HCT116 (cell line): ENCODE results near the gene CD44. TPM values are rescaled to one million over a fixed set of nuclear protein-coding genes. Genes with fewer than 3 reads are reported as not detected.

Source experiments
- ATAC-seq: fragments of 200-7000 bp; cut with Tn5 transposase; 2 replicates; pipeline ENCODE4 v1.9.1; 2020; ENCODE audit warnings: mild to moderate bottlenecking, moderate library complexity
- Bru-seq: library from RNA; stranded (reverse); fragments of 400-500 nt; gene quantifications from one replicate; lab custom pipeline; 2021; lab: Mats Ljungman, UMichigan
- BruChase-seq, 2 experiments: library from RNA; stranded (reverse); fragments of 400-500 nt; gene quantifications; one replicate each; lab custom pipeline; 2021; lab: Mats Ljungman, UMichigan
- BruUV-seq: library from RNA; stranded (reverse); fragments of 400-500 nt; replicated peaks from 2 replicates; lab custom pipeline; 2021; lab: Mats Ljungman, UMichigan
- CTCF ChIA-PET: fragments of 300-600 bp; sonication (Branson Sonifier 250); formaldehyde crosslinking; loops from one replicate; lab custom pipeline; 2021; ENCODE audit warnings: antibody characterized with exemption; lab: Charles Lee
- POLR2A ChIA-PET: fragments of 300-600, 350-600 bp; sonication (Branson Sonifier 250); formaldehyde crosslinking; loops from one replicate; lab custom pipeline; 2021; ENCODE audit warnings: antibody characterized with exemption; lab: Charles Lee
- RAD21 ChIA-PET, 2 experiments: fragments of 300-600 bp; sonication (Branson Sonifier 250); formaldehyde crosslinking; loops; one replicate each; lab custom pipeline; 2023; ENCODE audit warnings: low total read pairs in 2 of 2; ENCODE audit not compliant: uncharacterized antibody in 2 of 2, unreplicated experiment in 2 of 2, low non-redundant PET in 1 of 2; lab: Charles Lee
- DNase-seq: peaks from one replicate; pipeline ENCODE4 v3.0.0-alpha.2; 2010; ENCODE audit warnings: low read depth, low spot score
- H2AFZ ChIP-seq: fragments of 200-600 bp; shearing (Covaris generic), sonication (generic); 2 replicates; pipeline ENCODE4 v1.6.1; 2017; ENCODE audit warnings: low read depth, mixed run types, mixed read lengths, antibody characterized with exemption, low read length; ENCODE audit not compliant: poor library complexity, severe bottlenecking
- H3K27ac ChIP-seq: 2 replicates; pipeline ENCODE4 v1.5.1; 2012; ENCODE audit warnings: low read depth, low read length
- H3K27me3 ChIP-seq: fragments of 200-600 bp; sonication (generic); 2 replicates; pipeline ENCODE4 v1.6.1; 2016; ENCODE audit warnings: mixed run types, low read length, mixed read lengths; ENCODE audit not compliant: insufficient read depth
- H3K36me3 ChIP-seq, 2 experiments: fragments of 200-500 bp in 1 of 2; fragments of 200-600 bp in 1 of 2; sonication (Bioruptor generic) in 1 of 2; sonication (generic) in 1 of 2; 2 replicates each; pipeline versions ENCODE4 v1.5.1 to v1.6.1; 2014 to 2016; ENCODE audit warnings: low read length in 2 of 2, inconsistent platforms in 1 of 2, mixed read lengths in 1 of 2, mixed run types in 1 of 2; ENCODE audit not compliant: insufficient read depth in 2 of 2, control insufficient read depth in 1 of 2
- H3K4me1 ChIP-seq, 2 experiments: fragments of 200-600 bp in 1 of 2; sonication (generic) in 1 of 2; 2 replicates each; pipeline versions ENCODE4 v1.5.1 to v1.6.1; 2012 to 2017; ENCODE audit warnings: low read length in 2 of 2, inconsistent platforms in 1 of 2, mild to moderate bottlenecking in 1 of 2, mixed read lengths in 1 of 2, mixed run types in 1 of 2, moderate library complexity in 1 of 2; ENCODE audit not compliant: insufficient read depth in 2 of 2, control insufficient read depth in 1 of 2
- H3K4me2 ChIP-seq: fragments of 200-600 bp; sonication (generic); 2 replicates; pipeline ENCODE4 v1.6.1; 2017; ENCODE audit warnings: mixed run types, low read length, mixed read lengths
- H3K4me3 ChIP-seq, 2 experiments: fragments of 200-600 bp in 1 of 2; sonication (generic) in 1 of 2; replicated peaks in 1 of 2; 2 replicates each; pipeline ENCODE4 v1.5.1; 2011 to 2016; ENCODE audit warnings: low read length in 2 of 2, control low read depth in 1 of 2, low read depth in 1 of 2, mild to moderate bottlenecking in 1 of 2, mixed read lengths in 1 of 2, mixed run types in 1 of 2
- H3K79me2 ChIP-seq: fragments of 200-600 bp; sonication (generic); 2 replicates; pipeline ENCODE4 v1.6.1; 2017; ENCODE audit warnings: mild to moderate bottlenecking, mixed run types, low read length, moderate library complexity, mixed read lengths; ENCODE audit not compliant: insufficient read depth
- H3K9ac ChIP-seq: fragments of 200-600 bp; sonication (generic); 2 replicates; pipeline ENCODE4 v1.6.1; 2016; ENCODE audit warnings: low read length, mixed read lengths
- H3K9me2 ChIP-seq: fragments of 200-600 bp; sonication (generic), shearing (Covaris generic); 2 replicates; pipeline ENCODE4 v1.6.1; 2017; ENCODE audit warnings: mixed run types, mild to moderate bottlenecking, moderate library complexity; ENCODE audit not compliant: insufficient read depth
- H3K9me3 ChIP-seq, 2 experiments: fragments of 200-500 bp in 1 of 2; fragments of 200-600 bp in 1 of 2; sonication (Bioruptor generic) in 1 of 2; sonication (generic) in 1 of 2; 2 replicates each; pipeline ENCODE4 v1.6.1; 2014 to 2017; ENCODE audit warnings: low read length in 2 of 2, mixed read lengths in 2 of 2, inconsistent platforms in 1 of 2, low read depth in 1 of 2, mild to moderate bottlenecking in 1 of 2, mixed run types in 1 of 2, moderate library complexity in 1 of 2; ENCODE audit not compliant: control insufficient read depth in 1 of 2, insufficient read depth in 1 of 2
- H4K20me1 ChIP-seq: fragments of 200-600 bp; sonication (generic), shearing (Covaris generic); 2 replicates; pipeline ENCODE4 v1.6.1; 2017; ENCODE audit warnings: mixed run types, mild to moderate bottlenecking, moderate library complexity; ENCODE audit not compliant: insufficient read depth
- CEBPB ChIP-seq: IDR thresholded peaks from 2 replicates; pipeline ENCODE4 v1.6.1; 2012; ENCODE audit warnings: low read depth
- EGR1 ChIP-seq: IDR thresholded peaks from 2 replicates; pipeline ENCODE4 v1.6.1; 2012; ENCODE audit warnings: low read depth
- EZH2 ChIP-seq: fragments of 200-600 bp; sonication (generic); IDR thresholded peaks from 2 replicates; pipeline ENCODE4 v1.6.1; 2017; ENCODE audit warnings: antibody characterized with exemption, mixed run types
- FOSL1 ChIP-seq: IDR thresholded peaks from 2 replicates; pipeline ENCODE4 v1.6.1; 2012; ENCODE audit warnings: low read depth
- JUND ChIP-seq: IDR thresholded peaks from 2 replicates; pipeline ENCODE4 v1.6.1; 2012
- POLR2A ChIP-seq: IDR thresholded peaks from 2 replicates; pipeline ENCODE4 v1.7.0; 2011; ENCODE audit warnings: borderline replicate concordance; ENCODE audit not compliant: insufficient read depth, insufficient read length; ENCODE audit errors: extremely low read depth
- POLR2AphosphoS5 ChIP-seq: IDR thresholded peaks from 2 replicates; pipeline ENCODE4 v1.6.1; 2011; ENCODE audit warnings: mild to moderate bottlenecking, low read depth, low read length, moderate library complexity
- RAD21 ChIP-seq: IDR thresholded peaks from 2 replicates; pipeline ENCODE4 v1.6.1; 2012; ENCODE audit warnings: low read depth, mild to moderate bottlenecking
- SIN3A ChIP-seq: IDR thresholded peaks from 2 replicates; pipeline ENCODE4 v1.6.1; 2012; ENCODE audit warnings: low read depth
- SP1 ChIP-seq: IDR thresholded peaks from 2 replicates; pipeline ENCODE4 v1.6.1; 2012; ENCODE audit warnings: low read depth
- SRF ChIP-seq: IDR thresholded peaks from 2 replicates; pipeline ENCODE4 v1.6.1; 2012; ENCODE audit warnings: low read depth
- TCF7L2 ChIP-seq: IDR thresholded peaks from 2 replicates; pipeline ENCODE4 v1.7.0; 2011; ENCODE audit warnings: borderline replicate concordance, inconsistent platforms; ENCODE audit not compliant: insufficient read depth, insufficient read length; ENCODE audit errors: extremely low read depth
- YY1 ChIP-seq: IDR thresholded peaks from 2 replicates; pipeline ENCODE4 v1.6.1; 2011; ENCODE audit warnings: low read length, low read depth, moderate library complexity, mild to moderate bottlenecking; ENCODE audit not compliant: insufficient replicate concordance; ENCODE audit errors: extremely low read depth
- ZBTB33 ChIP-seq: IDR thresholded peaks from 2 replicates; pipeline ENCODE4 v1.6.1; 2011; ENCODE audit warnings: mild to moderate bottlenecking, low read length, moderate library complexity; ENCODE audit not compliant: insufficient replicate concordance; ENCODE audit errors: extremely low read depth
- ZFX ChIP-seq: fragments of 450-650 bp; IDR thresholded peaks from 2 replicates; pipeline ENCODE4 v1.6.1; 2017
- ZNF274 ChIP-seq: fragments of 200-500 bp; sonication (Bioruptor generic); IDR thresholded peaks from 2 replicates; pipeline ENCODE4 v1.6.1; 2014; ENCODE audit warnings: mild to moderate bottlenecking, low read depth, low read length, inconsistent platforms
- intact Hi-C: fragments of 100-400 bp; cut with micrococcal nuclease; formaldehyde crosslinking; loops from 2 replicates; pipeline ENCODE4 v1.10.0; 2022
- long read RNA-seq: library from polyadenylated mRNA; unstranded; transcript quantifications from one replicate; pipeline ENCODE4 v2.0.0, GENCODE V29; 2021; ENCODE audit not compliant: unreplicated experiment
- polyA plus RNA-seq: library from polyadenylated mRNA; unstranded; fragments of >200 nt; gene quantifications from 2 replicates; pipeline ENCODE4 v1.2.1, GENCODE V29; 2012; ENCODE audit warnings: missing spikeins
- total RNA-seq: library from RNA; stranded (reverse); gene quantifications from one replicate; pipeline ENCODE4 v1.2.1, GENCODE V29; 2021; ENCODE audit not compliant: unreplicated experiment
- TF ChIP-seq, protein P1 (sequence below): IDR thresholded peaks from 2 replicates; pipeline ENCODE4 v1.6.1; 2012; ENCODE audit warnings: low read depth
- TF ChIP-seq, protein P2 (sequence below): IDR thresholded peaks from 2 replicates; pipeline ENCODE4 v1.6.1; 2012

The CD44 gene
- total RNA-seq (742 TPM), Bru-seq, nascent RNA (percentile 98 among the genes with signal in this experiment), BruChase-seq, experiment 1, labeled RNA remaining after a 6-hour chase (percentile 97 among the genes with signal in this experiment), BruChase-seq, experiment 2, labeled RNA remaining after a 2-hour chase (percentile 98 among the genes with signal in this experiment)
- 668 and 736 TPM in 2 replicates for polyA plus RNA-seq
- long read RNA-seq, full-length matches to known transcripts: 221 of 806 reads
- long read RNA-seq, partial matches to known transcripts: 109 of 806 reads
- long read RNA-seq, other reads (novel, unspliced or antisense): 476 of 806 reads

DNA sequence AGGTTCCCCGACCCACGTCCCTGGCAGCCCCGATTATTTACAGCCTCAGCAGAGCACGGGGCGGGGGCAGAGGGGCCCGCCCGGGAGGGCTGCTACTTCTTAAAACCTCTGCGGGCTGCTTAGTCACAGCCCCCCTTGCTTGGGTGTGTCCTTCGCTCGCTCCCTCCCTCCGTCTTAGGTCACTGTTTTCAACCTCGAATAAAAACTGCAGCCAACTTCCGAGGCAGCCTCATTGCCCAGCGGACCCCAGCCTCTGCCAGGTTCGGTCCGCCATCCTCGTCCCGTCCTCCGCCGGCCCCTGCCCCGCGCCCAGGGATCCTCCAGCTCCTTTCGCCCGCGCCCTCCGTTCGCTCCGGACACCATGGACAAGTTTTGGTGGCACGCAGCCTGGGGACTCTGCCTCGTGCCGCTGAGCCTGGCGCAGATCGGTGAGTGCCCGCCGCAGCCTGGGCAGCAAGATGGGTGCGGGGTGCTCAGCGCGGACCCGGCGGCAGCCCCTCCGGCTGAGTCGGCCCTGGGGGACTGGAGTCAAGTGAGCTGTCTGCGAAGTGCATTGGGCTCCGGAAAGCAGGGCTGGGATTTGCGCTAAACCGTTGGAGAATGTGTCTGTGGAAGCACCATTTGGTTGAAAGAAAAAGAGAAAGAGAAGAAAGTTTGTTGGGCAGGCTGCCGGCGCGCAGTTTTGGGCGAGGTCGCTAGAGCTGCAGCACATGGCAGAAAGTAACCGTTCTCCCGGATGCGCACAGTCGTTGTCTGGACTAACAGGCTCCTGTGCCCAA is at the start of gene CD44:
TSS of gene CD44 (plus strand) at position 229 of the 779 bp plus-strand sequence. CDS start at position 362, 133 bp downstream.
- Histone ChIP-seq H3K9me2 (no peaks in the 10 kb centered on the region), H3K4me1 (peaks cover 50 to 70% of the 10 kb centered on the region in 2 experiments), H3K4me2 (peak within 1 kb of the TSS; percentile 99), H3K27ac (peak within 1 kb of the TSS; percentile 97), H3K4me3 (peak within 1 kb of the TSS; percentile 87 to 97), H3K9me3 (no peaks in the 10 kb centered on the region), H3K36me3 (no peaks in the 10 kb centered on the region; a peak in 1 of 4 replicates), H3K9ac (peak within 1 kb of the TSS; percentile 99), H3K27me3 (no peaks in the 10 kb centered on the region), H2AFZ (no peak within 1 kb of the TSS), H4K20me1 (no peaks in the 10 kb centered on the region), H3K79me2 (peaks cover 63% of the 10 kb centered on the region)
- ChIA-PET CTCF (interaction anchor here (1.0 to 1.6 kb wide), 2 partner anchors 24 to 213 kb away, joined by 3 to 4 read pairs; no protein-coding TSS in a partner anchor), POLR2A (interaction anchor here (0.7 to 3.3 kb wide), 10 partner anchors 14 to 139 kb away, joined by 3 to 23 read pairs (median 4); no protein-coding TSS in a partner anchor), RAD21 (no interaction called here)
- intact Hi-C loops: loop anchor here (1.0 to 5.0 kb wide), 2 partner anchors 98 to 130 kb away; no protein-coding TSS in a partner anchor
- DNase-seq (peak; percentile 73), ATAC-seq (peak; percentile 70)
- TF ChIP-seq ZNF274: no peak
- no peak for TF ChIP-seq SIN3A
- TF ChIP-seq ZFX: 0 out of 2 replicates have a peak, but pooled peaks have one; percentile 13
- no peak for TF ChIP-seq ZBTB33
- no peak for TF ChIP-seq SRF
- TF ChIP-seq, protein P1, sequence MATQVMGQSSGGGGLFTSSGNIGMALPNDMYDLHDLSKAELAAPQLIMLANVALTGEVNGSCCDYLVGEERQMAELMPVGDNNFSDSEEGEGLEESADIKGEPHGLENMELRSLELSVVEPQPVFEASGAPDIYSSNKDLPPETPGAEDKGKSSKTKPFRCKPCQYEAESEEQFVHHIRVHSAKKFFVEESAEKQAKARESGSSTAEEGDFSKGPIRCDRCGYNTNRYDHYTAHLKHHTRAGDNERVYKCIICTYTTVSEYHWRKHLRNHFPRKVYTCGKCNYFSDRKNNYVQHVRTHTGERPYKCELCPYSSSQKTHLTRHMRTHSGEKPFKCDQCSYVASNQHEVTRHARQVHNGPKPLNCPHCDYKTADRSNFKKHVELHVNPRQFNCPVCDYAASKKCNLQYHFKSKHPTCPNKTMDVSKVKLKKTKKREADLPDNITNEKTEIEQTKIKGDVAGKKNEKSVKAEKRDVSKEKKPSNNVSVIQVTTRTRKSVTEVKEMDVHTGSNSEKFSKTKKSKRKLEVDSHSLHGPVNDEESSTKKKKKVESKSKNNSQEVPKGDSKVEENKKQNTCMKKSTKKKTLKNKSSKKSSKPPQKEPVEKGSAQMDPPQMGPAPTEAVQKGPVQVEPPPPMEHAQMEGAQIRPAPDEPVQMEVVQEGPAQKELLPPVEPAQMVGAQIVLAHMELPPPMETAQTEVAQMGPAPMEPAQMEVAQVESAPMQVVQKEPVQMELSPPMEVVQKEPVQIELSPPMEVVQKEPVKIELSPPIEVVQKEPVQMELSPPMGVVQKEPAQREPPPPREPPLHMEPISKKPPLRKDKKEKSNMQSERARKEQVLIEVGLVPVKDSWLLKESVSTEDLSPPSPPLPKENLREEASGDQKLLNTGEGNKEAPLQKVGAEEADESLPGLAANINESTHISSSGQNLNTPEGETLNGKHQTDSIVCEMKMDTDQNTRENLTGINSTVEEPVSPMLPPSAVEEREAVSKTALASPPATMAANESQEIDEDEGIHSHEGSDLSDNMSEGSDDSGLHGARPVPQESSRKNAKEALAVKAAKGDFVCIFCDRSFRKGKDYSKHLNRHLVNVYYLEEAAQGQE: no peak
- no peak for TF ChIP-seq EZH2
- no peak for TF ChIP-seq EGR1
- no peak for TF ChIP-seq TCF7L2
- no peak for TF ChIP-seq JUND
- TF ChIP-seq RAD21: no peak
- TF ChIP-seq, protein P2, sequence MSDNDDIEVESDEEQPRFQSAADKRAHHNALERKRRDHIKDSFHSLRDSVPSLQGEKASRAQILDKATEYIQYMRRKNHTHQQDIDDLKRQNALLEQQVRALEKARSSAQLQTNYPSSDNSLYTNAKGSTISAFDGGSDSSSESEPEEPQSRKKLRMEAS: no peak
- no peak for TF ChIP-seq SP1
- TF ChIP-seq POLR2A: peak; percentile 30
- TF ChIP-seq POLR2AphosphoS5: peak; percentile 96
- TF ChIP-seq YY1: peak; percentile 35
- TF ChIP-seq FOSL1: no peak
- no peak for TF ChIP-seq CEBPB
- BruUV-seq: no TSS peak
